GM19025 (cell line): ENCODE measurements around the gene PROP1.
"Not testable (repeated sequence)": the region's sequence is repeated elsewhere in the genome, so short reads cannot be mapped to it uniquely, and the experiment has no call there.

ENCODE experiments used
- ATAC-seq: cut with Tn5 transposase; IDR thresholded peaks from one replicate; pipeline ENCODE4 v1.9.1; 2021; ENCODE audit warnings: mild to moderate bottlenecking, low read depth, moderate library complexity; ENCODE audit not compliant: unreplicated experiment

The PROP1 gene

GRCh38 chr5:177995691-177996595 lies at the start of gene PROP1:
TSS of gene PROP1 (minus strand) at chr5:177996242. CDS start at chr5:177995933, 309 bp downstream.
- ATAC-seq, result no peak

DNA sequence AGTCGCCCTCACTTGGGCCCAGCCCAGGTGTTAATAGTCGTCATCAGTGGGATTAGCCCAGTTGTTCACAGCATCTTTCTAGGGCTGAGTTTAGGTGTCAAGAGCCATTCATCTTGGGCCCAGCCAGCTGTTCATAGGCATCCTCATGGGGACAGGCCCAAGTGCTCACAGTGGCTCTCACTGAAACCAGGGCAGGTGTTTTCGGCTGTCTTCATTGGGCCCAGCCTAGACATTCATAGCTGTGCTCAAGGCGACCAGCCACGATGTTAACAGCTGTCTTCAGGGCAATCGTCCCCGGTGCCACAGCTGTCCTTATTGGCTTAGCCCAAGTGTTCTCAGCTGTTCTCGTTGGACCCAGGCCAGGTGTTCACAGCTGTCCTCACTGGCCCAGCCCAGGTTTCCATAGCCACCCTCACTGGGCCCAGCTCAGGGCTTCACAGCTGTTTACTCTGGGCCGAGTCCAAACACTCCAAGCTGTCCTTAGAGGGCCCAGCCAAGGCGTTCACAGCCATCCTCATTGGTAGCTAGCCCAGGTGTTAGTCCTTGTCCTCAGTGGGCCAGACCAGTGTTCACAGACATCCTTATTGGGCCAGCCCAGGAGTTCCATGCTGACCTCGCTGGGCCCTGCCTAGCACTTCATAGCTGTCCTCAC lies 23.5 kb upstream of the PROP1 start:
- not testable (repeated sequence) for ATAC-seq

- ATAC-seq, result not testable (repeated sequence)
Measured at GRCh38 chr5:178012758-178013157, 16.7 kb upstream of the PROP1 start.

GRCh38 chr5:178011816-178012554 lies 15.9 kb upstream of the PROP1 start:
- not testable (repeated sequence) for ATAC-seq

DNA sequence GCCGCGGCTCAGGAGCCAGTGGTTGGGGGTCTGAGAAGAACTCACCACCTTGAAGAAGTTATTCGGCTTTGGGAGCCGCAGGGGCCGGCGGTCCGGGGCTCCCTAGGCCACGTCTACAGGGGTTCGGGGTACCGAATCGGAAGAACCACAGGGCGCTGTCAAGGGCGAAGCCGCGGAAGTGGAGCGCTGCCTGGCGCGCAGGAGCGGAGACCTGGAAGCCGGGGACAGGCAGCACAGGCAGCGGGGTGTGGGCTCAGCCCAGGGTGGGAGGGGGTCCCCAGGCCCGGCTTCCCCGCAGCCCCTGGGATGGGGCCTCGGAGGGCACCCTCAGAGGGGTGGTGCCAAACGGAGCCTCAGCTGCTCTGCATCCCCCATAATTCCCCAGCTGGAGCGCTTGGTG lies 11.2 kb upstream of the PROP1 start:
- ATAC-seq, result not testable (repeated sequence)

GRCh38 chr5:178006536-178007231 lies 10.6 kb upstream of the PROP1 start:
- ATAC-seq, result not testable (repeated sequence)

DNA sequence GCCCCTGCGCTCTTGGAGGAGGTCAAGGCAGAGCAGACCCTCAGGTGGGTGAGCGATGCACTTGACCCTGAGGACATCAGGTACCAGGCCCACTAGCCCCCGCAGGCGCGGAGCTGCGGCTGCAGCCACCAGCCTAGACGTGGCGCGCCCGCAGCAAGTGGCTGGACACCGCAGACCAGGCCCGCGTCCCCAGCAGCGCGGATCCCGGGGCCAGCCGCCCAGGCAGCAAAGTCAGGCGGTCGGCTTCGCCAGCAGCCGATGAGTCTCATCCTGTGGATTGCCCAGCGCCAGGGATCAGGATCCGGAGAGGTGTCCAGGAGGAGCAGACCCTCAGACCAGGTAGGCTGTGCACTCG lies 10.1 kb upstream of the PROP1 start:
- not testable (repeated sequence) for ATAC-seq

DNA sequence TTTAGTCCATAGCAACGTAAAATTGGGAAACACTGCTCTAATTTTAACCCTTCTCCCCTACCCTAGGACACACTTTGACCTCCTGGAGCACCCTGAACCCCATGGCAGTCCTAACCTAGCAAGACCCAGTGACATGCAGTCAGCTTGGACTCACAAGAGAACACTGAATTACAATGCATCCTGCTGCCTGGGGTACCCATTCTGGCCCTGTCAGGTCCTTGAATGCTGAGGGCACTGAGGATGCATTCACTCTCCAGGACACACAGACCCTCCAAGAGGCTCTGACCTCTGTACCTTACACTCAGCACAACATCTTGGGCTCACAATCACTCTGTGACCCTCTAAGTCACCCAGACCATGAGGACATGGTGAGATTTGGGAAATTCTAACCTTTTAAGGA lies 1.8 kb upstream of the PROP1 start:
- ATAC-seq, result no peak

DNA sequence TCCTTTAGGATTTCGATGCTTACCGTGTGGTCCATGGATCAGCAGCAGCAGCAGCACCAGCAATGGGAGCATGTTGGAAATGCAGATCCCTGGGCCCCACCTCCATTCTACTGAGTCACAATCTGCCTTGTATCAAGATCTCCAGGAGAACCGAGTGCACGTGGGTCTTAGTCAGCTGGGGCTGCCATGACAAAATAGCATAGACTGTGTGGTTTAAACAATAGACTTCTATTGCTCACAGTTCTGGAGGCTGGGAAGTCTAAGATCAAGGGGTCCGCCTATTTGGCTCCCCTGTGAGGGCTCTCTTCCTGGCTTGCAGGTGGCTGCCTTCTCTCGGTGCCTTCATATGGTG lies 1.3 kb upstream of the PROP1 start:
- ATAC-seq, result no peak

- no peak for ATAC-seq
Measured at GRCh38 chr5:177996660-177997318, 747 bp upstream of the PROP1 start.

- ATAC-seq, result no peak
Measured at GRCh38 chr5:177994561-177995190, 1.4 kb downstream of the PROP1 start.

- no peak for ATAC-seq
Measured at GRCh38 chr5:177994063-177994462, 2.0 kb downstream of the PROP1 start.

- no peak for ATAC-seq
Measured at GRCh38 chr5:177992466-177992865, 3.6 kb downstream of the PROP1 start.

DNA sequence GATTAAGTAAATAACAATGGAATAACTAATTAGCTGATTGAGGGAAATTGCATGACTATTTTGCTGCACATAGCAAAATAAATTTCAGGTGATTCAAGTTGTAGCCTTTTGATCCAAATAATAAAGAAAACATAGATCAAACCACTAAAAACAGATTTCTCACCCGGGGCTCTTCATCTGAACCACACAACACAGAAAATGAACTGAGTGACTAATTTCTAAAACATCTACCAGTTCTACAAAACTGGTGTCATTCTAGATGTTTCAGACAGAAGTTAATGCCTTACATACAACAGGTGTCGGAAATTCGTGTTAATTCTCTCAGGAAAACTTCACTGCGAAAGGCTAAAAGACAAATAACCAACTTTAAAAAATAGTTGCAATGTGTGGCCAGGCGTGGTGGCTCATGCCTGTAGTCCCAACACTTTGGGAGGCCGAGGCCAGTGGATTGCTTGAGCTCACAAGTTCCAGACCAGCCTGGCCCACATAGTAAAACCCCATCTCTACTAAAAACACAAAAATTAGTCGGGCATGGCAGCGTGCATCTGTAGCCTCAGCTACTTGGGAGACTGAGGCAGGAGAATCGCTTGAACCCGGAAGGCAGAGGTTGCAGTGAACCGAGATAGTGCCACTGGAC lies 6.9 kb downstream of the PROP1 start:
- no peak for ATAC-seq

DNA sequence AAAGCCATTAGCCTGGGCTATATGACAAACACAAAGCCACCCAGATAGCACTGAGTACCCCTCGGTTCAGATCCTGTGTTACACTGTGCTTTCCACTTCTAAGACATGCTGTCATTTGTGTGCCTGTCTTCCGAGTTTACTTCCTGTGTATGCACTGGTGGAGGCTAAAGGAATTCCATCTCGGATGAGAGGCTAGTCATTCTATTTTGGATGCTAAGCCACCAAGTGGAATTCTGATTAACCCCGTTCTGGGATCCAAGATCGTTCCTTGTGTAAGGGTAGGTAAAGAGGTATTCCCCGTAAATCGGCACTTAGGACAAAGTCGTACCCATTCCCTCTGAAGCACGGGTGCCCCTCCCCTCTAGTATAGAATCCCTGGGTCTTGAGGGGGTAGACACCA lies 8.7 kb downstream of the PROP1 start:
- ATAC-seq, result no peak

GRCh38 chr5:177985430-177986040 lies 10.5 kb downstream of the PROP1 start:
- no peak for ATAC-seq

DNA sequence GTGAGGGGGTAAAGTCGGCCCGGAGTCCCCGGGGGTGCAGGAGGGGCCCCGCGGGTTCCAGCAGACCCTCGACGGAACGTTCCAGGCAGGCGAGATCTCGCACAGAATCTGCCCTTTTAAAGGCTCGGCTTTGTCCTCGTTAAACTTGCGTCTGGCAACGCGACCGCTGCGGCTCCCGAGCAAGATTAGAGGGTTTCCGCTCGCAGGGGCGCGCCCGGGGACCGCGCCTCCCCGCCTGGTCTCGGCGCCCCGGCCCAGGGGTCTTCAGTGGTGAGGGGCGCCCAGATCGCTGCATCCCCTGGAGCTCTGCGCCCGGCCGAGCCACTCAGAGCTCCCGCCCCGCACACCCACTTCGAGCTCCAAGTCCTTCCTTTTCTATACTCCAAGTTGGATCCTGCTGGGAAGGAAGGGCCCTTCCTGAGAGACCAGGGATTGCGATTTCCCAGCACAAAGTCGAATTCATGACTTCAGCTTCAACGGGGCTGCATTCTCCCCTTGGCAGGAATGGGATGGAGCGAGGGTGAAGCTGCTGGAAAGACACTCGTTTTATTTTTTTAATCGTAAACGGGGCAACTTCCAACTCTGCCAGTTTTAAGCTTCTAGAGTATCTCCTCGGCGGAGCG lies 11.3 kb downstream of the PROP1 start:
- ATAC-seq, result no peak
